ENCODE measurements around the gene DYNC1LI1.
"Not testable (repeated sequence)": the region's sequence is repeated elsewhere in the genome, so short reads cannot be mapped to it uniquely, and the experiment has no call there.

Gene DYNC1LI1

GRCh38 chr3:32578669-32579068 is 8.0 kb upstream of the DYNC1LI1 start:
- DNase-seq: not testable (repeated sequence)

GRCh38 chr3:32577581-32578556 is 7.2 kb upstream of the DYNC1LI1 start:
- DNase-seq: peak; percentile 5

GRCh38 chr3:32577174-32577573 is 6.5 kb upstream of the DYNC1LI1 start:
- DNase-seq: no peak

- DNase-seq: no peak
Observed at GRCh38 chr3:32575451-32576113, 4.9 kb upstream of the DYNC1LI1 start.

- DNase-seq: no peak
Observed at GRCh38 chr3:32571192-32571485, 481 bp upstream of the DYNC1LI1 start.

GRCh38 chr3:32569540-32570420 is 878 bp downstream of the DYNC1LI1 start:
- DNase-seq: peak; percentile 73

- no peak for DNase-seq
Observed at GRCh38 chr3:32568953-32569352, 1.7 kb downstream of the DYNC1LI1 start.

GRCh38 chr3:32564195-32564594 is 6.5 kb downstream of the DYNC1LI1 start:
- DNase-seq: no peak

GRCh38 chr3:32562640-32563039 is 8.0 kb downstream of the DYNC1LI1 start:
- DNase-seq: no peak

- no peak for DNase-seq
Observed at GRCh38 chr3:32557640-32558352, 12.9 kb downstream of the DYNC1LI1 start.

- DNase-seq: no peak
Observed at GRCh38 chr3:32556332-32556731, 14.3 kb downstream of the DYNC1LI1 start.

GRCh38 chr3:32553973-32554372 is 16.7 kb downstream of the DYNC1LI1 start:
- DNase-seq: no peak

GRCh38 chr3:32553459-32553858 is 17.2 kb downstream of the DYNC1LI1 start:
- DNase-seq: no peak

- DNase-seq: no peak
Observed at GRCh38 chr3:32552013-32552412, 18.6 kb downstream of the DYNC1LI1 start.

GRCh38 chr3:32551496-32551895 is 19.2 kb downstream of the DYNC1LI1 start:
- DNase-seq: no peak

- DNase-seq: no peak
Observed at GRCh38 chr3:32551087-32551486, 19.6 kb downstream of the DYNC1LI1 start.

GRCh38 chr3:32545305-32545704 is 25.4 kb downstream of the DYNC1LI1 start:
- DNase-seq: no peak

GRCh38 chr3:32544894-32545293 is 25.8 kb downstream of the DYNC1LI1 start:
- no peak for DNase-seq

- no peak for DNase-seq
Observed at GRCh38 chr3:32542807-32543206, 27.9 kb downstream of the DYNC1LI1 start.

GRCh38 chr3:32540899-32541298 is 29.8 kb downstream of the DYNC1LI1 start:
- no peak for DNase-seq

- no peak for DNase-seq
Observed at GRCh38 chr3:32532434-32532833, 38.2 kb downstream of the DYNC1LI1 start.

- no peak for DNase-seq
Observed at GRCh38 chr3:32531010-32531647, 39.5 kb downstream of the DYNC1LI1 start.

Measured in stimulated activated CD4-positive, alpha-beta T cell treated with anti-CD3 and anti-CD28 coated beads, Interleukin-15, amount 100 ng/mL, for 24 hours (primary cell).